ENCODE results near the gene STARD13.
"Not testable (repeated sequence)": the region's sequence is repeated elsewhere in the genome, so short reads cannot be mapped to it uniquely, and the experiment has no call there.

The STARD13 gene

DNA sequence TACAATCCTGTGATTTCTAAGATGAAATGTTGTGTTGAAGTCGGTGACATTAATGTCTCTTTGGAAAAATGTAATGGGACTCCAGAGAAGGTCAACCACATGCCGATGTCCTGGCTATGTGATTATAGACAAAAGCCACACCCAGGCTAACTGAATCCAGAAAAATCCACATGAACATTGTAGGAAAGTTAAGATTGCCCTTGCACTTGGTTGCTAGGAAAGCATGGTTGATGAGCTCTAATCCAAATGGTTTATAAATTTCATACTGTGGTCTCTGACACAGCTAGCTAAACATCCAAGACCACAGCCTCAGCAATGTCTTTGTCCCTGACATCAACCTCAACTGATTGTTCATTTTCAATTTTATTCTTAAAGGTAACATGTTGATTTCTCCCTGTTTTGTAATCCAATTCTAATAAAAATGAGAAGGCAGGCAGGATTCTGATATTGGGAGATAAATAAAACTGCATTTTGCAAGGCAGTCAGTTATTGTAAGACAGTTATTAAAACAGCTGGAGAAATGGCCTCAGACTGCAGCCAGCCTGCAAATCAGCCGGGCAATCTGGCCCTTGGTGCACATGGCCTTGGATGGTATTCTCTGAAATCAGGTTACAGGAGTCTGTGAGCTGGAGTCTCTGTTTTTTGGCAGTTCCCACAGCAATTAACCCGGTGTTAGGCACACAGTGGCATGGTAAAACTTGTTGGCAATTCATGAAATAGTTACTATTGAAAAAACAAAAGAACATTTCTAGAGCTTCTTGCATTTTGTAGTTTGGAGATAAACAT, 93.9 kb downstream of the STARD13 start:
- no peak for DNase-seq

DNA sequence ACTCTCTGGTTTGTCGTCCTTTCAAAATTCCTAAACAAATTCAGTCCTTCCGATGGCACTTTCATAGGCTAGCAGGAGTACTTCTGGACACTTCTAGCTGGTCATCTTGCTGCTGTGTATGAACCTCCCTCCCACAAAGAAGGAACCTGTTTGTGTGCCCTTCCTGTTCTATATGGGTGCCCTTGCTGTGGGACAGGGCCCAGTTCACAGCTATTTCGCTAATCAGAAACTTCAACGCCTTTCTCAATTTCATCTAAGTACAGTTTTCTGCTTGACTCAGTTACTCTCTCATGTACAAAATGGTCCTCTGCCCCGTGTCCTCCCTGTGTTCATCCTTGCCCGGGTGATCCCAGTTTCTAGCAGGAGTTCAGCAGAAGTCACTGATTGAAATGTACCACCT, 96.1 kb downstream of the STARD13 start:
- no peak for DNase-seq

DNA sequence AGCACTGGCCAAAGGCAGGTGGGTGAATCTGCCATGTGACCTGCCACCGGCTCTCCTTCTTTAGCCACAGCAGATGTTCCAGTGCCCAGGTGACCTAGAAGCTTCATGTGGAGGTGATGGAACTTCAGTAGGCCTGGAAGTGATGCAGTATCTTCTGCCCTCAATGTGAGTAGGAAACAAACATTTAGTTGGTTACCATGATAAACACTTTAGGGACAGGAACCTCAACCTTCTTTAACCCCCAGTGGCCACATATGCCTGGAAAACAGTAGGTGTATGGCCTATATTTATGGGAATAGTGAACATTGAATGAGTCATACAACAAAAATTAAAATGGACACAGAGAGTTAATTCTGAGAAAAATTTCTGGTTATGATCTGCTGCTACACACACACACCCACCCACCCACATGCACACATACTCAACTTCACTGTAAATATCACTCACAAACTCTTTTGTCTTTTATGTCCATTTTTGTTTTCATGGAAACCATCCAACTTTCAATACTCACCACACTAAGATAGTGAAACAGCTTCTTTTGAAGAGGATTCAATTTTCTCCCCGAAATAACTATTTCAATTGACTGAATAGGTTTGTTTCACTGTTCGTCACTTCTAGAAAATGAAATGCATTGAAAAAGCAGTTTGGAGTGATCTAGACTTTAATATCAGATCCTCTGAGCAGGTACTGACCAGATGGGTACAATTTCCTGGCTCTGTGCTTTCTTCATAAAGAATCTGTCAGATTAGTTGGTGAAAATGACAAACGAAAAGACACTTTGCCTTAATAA, 97.3 kb downstream of the STARD13 start:
- DNase-seq = no peak

DNA sequence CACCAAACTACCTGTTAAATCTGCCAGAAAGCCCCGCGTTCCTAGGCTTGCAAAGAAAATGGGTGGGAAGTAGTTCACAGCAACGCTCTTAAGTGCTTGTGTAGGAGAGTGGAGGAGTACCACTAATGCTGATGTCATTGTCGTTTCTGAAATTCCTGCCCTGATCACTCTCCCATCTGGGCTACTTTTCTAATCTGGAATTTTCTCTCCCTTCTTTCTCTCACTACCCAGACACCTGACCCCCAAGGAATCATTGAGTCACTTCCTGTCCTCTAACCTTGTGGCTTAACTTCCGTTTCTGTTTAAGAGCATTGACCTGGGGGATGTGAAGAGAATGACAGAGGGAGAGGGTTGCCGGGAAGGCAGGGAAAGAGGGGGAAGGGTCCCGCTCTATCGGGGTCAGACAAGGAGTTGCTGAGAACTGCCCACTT, 98.7 kb downstream of the STARD13 start:
- no peak for DNase-seq

DNA sequence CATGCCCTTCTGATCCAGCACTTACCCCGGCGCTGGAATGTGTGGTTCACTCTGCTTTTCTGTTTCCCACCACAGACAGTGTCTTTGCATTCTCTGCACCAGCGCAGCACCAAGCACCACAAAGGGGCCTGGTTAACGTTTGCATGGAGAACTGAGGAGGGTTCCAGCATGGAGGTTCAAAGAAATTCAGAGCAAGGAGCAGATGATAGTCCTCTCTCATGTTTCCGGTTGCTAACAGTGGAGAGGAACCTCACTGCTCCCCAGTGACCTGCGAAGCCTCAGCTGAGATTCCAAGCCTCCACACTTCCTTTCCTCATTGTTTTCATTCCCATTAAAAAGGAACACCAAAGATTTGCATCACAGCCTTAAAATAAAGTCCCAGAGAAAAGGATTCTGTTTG, 99.7 kb downstream of the STARD13 start:
- DNase-seq = no peak

DNA sequence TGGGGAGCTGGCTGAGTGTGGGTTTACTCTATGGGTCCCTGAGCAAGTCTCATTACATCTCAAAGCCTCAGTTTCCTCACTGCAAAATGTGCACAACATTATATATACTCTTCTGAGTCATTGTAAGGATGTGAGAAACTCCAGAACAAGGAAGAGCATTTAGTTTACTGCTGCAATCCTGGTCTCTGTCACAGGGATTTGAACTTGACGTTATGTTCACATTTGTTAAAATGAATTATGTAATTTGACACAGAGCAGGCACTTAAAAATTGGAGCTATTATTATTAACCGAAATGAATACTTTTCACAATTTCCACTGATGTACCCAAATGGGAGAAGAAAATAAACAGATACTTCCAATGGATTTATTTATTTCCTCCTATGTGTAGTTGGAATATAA, 101.0 kb downstream of the STARD13 start:
- DNase-seq = no peak

DNA sequence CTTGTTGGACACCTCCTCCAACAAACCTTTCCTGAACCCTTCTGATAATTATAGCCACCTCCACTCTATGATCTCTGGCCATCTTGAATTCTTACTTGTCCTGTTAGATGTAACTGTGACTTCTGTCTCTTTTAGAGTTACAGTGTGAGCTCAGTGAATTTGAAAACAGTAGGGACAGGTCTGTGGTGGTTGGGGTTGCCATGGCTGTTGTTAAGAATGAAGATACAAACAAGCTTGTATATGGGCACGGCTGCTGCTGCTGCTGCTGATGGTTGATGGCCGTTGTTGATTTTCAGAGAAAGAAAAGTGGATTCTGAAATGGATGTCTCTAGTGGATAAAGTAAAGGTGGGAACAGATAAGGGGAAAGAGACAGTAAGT, 101.5 kb downstream of the STARD13 start:
- DNase-seq = no peak

DNA sequence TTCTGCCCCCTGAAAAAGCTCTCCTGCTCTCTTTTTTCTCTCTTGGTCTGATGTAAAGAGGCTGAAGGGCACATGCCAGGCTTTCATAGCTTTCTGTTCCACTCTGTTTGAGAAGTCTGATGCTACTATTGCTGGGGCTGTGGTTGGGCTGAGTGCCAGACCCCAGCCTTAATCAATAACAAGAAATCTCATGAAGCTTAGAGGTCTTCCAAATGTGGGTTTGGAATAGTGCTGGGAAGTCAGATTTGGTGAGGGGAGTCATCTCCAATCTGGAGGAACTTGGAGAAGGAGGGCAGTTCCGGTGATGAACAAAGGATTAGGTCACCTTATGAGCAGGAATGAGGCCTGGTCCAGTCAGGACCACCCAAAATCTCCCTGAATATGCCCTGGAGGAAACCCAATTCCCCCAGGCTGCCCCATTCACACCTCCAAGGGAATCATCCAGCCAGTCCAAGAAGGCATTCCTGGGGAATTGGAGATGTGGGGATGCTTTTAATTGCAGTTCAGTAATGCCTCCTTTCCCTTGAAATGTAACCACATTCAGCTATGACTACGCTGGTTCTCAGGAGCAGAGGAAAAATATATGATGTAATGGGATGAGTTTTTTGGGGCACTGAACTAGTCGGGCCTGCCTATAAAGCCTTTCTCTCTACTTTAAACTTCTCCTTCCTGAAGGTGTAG, 102.0 kb downstream of the STARD13 start:
- no peak for DNase-seq

DNA sequence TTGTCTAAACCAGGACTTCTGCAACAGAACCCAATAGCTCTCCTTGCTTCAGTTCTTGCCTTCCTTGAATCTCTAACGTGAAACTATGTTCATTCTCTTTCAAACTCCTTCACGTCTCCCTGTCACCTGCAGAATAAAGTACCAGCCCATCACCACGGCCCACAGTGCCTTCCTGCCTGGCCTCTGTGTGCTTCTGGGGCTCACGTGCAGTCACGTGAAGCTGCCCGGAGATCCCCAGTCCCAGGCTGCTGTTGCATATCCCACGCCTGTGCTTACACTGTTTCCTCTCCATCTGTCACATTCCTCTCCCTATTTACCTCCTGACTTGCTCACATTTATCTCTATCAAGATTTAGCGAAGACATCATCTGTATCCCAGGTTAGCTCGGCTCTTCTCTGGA, 102.8 kb downstream of the STARD13 start:
- DNase-seq = no peak

DNA sequence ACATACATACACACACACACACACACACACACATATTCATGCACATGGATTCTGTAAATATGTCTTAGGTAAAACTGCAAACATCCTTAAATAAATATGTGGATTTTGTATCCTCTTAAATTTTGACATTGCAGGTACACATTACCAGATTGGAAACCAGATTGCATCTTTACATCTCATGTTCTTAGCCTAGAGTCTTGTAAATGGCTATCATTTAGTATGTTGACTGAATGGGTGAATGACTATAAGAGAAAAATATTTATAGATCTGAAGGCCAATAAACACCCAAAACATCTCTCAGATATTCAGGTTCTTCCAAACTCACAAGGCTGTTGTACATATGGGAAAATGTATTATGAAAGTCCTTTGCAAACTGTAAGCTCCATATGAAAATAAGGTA, 104.3 kb downstream of the STARD13 start:
- DNase-seq = no peak

DNA sequence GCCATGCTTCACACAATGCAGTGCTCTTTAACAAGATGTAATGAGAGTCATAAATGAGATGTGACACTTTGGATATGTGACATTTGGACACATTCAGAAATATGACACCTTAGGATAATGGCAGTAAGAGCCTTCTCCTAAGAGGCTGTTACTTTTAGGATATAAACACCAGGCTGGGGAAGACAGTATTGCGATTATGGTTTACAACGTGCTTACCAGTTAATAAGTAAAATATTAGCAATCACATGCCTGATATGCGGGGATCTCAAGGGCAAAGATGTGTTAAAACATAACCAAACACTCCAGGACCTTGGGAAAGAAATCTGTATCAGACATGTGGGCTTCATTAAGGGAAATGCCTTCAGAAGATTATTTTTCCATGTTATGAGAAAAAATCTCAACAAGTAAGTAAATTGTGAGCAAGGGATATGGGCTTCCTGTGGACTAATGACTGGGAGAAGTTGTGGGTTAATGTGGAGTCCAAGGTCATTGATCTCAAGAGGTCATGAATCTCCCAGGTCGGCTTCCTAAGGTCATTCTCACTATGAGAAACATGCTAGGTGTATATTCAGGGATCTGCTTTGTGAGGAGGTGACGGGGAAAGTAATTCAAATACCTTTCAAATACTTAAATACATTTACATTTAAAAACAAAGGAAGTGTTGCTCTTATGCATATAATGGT, 105.3 kb downstream of the STARD13 start:
- DNase-seq = no peak

DNA sequence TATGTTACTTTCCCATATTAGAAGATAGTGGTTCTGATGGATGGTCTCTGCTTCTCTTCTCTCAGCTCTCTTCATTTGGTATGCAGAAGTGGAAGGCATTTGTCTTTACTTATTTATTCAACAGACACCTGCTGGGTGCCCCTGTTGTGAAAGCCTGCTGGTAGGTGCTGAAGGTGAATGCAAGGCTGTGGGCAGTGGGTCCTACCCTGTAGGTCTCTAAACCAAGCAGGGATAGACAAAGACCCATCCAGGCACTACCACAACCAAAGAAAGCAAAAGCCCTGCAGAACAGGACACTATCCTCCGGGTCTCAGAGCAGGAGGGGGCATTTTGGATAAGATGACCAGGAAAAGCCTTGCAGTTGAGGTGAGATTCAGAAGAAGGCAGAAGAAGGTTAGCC, 106.1 kb downstream of the STARD13 start:
- DNase-seq = no peak

DNA sequence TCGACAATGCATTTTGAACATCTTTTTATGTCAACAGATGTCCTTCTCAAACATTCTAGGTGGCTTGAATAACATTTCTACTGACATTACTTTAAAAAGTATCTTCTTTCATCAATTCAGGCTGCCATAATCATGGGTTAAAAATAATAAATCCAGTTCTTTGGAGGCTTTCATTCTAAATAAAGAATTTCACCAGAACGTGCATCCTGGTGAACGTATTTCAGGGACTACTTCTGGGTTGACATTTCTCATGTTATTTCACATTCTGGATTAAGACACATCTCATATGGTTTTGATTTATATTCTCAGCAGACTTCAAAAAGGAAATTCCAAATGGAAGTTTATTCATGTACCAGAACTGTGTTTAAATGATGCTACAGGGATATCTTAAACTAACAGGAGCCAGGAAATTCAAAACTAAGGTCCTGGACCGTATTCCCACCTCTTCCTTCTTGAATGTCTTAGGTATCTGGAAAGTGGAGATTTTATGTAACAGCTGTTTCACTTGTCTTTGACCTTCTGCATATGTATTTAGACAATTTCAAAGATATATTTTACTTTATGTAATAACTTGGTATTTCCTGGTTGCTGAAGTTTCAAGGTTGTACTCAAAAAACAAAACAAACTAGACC, 107.2 kb downstream of the STARD13 start:
- DNase-seq = no peak

DNA sequence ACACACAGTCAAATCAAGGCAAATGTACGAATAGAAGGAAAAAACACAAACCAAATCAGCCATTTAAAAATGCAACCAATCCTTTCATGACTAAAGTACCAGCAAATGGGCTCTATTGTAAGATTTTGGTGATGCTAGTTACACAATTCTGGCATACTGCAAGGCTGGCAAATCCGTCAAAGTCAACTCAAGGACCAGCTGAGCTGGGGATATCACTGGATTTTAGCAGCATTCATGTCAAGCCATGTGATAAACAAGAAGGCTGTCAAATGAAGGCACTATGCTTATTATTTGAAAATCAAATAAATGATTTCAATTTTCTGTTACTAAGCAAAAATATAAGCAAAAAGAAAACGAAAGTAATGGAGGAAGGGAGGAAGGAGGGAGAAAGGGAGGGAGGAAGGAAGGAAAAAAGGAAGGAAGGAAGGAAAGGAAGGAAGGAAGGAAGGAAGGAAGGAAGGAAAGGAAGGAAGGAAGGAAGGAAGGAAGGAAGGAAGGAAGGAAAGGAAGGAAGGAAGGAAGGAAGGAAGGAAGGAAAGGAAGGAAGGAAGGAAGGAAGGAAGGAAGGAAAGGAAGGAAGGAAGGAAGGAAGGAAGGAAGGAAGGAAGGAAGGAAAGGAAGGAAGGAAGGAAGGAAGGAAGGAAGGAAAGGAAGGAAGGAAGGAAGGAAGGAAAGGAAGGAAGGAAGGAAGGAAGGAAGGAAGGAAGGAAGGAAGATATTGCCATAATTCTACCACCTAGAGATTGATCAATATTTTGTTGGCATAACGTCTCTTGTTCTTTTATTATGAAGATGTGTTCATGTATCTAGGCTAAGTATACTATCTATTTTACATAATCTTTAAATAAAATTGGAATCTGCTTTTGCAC, 108.0 kb downstream of the STARD13 start:
- not testable (repeated sequence) for DNase-seq

DNA sequence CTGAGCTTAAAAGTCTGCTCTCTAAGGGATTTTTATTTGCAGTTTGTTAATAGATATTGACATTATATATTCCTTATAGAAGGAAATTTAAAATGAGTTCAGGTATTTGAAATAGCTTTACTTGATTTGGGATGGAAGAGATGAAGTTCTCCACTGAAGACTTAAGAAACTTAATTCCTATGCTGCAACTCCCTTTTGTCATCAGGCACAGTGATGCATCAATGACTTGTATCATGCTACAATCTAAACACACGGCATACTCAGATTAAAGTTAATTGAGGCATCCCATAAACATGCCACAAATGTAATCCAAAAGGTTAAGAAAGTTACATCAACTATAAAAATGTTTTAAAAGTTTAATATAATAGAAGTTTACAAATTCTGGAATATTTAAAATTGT, 109.0 kb downstream of the STARD13 start:
- no peak for DNase-seq

DNA sequence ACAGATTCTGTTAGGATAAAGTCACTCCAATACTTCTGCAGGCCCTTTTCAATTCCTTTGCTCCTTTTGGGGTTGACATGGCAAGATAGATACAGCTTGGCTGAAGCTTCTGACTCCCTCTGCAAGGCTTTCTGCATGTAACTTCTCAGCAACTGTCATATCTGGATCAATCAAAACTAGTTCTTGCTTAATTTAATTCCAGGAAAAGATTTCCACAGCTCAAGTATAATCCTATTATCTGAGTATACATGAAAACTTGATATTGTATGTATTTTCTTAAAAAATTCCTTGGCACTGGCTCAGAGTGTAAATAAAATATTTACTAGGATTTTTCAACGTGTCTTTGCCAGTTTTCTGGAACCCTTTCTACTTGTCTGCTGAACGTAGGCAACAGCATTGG, 109.6 kb downstream of the STARD13 start:
- DNase-seq = no peak

DNA sequence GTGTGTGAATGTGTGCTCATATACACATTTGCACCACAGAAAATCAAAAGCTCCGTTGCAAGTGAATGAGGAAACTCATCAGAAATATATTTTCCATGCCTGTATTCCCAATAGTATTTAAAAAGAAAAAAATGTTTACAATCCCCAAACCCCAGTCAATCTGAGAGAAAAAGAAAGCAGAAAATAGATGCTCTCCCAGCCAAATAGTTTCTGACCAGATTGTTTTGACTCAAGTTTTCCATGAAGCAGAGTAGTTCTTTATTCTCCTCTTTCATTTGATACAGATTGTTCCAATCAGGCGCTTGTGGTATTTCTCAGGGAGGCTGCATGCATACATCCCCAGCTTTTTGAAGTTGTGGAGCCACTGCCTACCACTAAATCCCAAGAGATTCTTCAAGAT, 110.6 kb downstream of the STARD13 start:
- DNase-seq = no peak

DNA sequence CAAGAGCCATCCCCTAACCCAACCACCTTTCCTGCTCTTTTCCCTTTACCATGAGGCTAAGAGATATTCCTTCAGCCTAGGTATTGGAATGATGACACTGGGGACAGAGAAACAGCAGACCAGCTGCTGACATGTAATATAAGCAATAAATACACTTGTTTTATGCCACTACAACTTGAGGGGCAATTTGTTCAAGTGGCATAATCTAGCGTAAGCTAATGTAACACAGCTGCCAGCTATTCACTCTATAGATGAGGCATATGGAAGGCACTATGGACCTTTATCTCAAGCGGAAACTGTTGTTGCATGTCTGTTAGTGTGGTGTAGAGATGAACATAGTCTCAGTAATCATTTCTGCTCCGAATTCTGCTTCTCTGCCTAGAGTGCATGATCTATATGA, 111.1 kb downstream of the STARD13 start:
- DNase-seq = no peak

DNA sequence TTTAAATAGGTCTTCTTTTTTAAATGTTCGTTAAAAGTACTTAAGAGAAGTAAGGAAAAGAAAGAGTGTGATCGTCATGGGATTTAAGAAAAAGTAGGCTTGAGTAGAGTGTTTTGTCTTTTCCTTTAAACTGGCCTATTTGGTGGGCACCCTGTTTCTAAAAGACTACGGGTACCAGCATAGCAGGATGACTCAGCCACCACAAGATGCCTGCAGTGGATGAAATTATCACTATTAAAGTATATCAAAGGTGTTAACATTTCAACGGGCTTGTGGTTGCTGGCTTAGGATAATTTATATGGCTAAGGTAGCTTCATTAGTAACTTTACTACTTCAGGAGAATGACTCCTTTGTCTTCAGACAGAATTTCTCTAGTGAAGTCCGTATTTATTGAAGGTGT, 112.6 kb downstream of the STARD13 start:
- no peak for DNase-seq

DNA sequence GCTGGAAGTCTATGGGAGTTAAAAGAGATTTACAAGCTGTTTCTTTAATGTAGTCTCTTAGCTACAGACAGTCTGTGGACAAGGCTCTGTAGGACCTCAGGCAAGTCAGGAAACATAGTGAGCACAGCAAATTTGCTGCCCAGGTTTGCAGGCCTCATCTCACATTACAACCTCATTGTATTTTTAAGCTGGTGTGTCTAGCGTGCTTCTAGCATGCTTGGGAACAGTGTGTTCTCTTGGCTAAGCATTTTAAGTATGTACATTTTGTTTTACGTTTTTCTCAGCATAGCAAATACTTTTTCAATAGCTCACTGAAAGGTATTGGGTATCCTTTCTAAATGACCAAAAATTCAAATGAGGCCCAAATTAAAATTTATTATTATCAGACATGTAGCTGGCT, 113.2 kb downstream of the STARD13 start:
- no peak for DNase-seq

DNA sequence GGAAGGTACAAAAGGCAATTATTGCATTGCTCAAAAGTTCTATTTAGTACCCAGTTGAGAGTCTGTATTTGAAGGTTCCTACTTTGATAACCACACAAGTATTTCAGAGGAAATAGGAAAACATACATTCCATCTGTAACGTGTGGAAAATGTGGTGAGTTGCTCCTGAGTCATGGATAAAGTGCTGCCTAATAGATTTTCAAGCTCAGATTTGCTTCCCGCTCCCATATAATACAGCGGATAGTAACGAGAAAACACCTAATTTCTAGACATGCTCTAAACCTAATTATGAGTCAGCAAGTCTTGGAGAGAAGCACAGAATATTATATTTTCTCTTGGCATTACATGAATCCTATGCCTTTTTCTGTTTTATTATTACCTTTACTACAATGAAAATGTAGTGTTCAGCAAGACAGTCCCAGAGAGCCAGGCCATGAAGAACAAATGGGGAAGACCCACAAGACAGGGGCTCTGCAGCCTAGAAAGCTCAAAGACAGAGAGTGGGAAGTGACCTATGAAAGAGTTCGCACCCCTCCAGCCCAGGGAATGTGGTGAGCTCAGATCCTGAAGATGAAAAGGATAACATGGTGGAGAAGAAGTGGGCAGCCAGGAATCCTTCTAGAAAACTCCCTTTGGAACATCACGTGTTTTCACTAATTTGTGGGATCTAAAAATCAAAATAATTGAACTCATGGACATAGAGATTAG, 116.1 kb downstream of the STARD13 start:
- DNase-seq = no peak
